DOHH2 (cell line): ENCODE results near the gene MRPS18A.
"Not testable (repeated sequence)": the region's sequence is repeated elsewhere in the genome, so short reads cannot be mapped to it uniquely, and the experiment has no call there.

Experiments
- H3F3A ChIP-seq: fragments of 200-600 bp; sonication (generic), shearing (Covaris generic); 2 replicates; pipeline ENCODE4 v1.6.0; 2016; ENCODE audit warnings: antibody characterized with exemption, mild to moderate bottlenecking; ENCODE audit not compliant: control insufficient read depth, insufficient read depth
- H3K27ac ChIP-seq: fragments of 200-600 bp; sonication (generic); 2 replicates; pipeline ENCODE4 v1.5.1; 2014; ENCODE audit warnings: low read depth, mild to moderate bottlenecking, low read length, moderate library complexity
- H3K27me3 ChIP-seq: fragments of 200-600 bp; sonication (generic); 2 replicates; pipeline ENCODE4 v1.6.1; 2014; ENCODE audit warnings: mild to moderate bottlenecking, low read length, mixed read lengths; ENCODE audit not compliant: control insufficient read depth
- H3K36me3 ChIP-seq: fragments of 200-600 bp; sonication (generic); 2 replicates; pipeline ENCODE4 v1.6.1; 2014; ENCODE audit warnings: mild to moderate bottlenecking, low read length, moderate library complexity, mixed read lengths; ENCODE audit not compliant: control insufficient read depth
- H3K4me1 ChIP-seq: fragments of 200-600 bp; sonication (generic); 2 replicates; pipeline ENCODE4 v1.6.1; 2014; ENCODE audit warnings: mild to moderate bottlenecking, low read length, mixed read lengths; ENCODE audit not compliant: control insufficient read depth
- H3K4me2 ChIP-seq: fragments of 200-600 bp; sonication (generic); 2 replicates; pipeline ENCODE4 v1.6.0; 2014; ENCODE audit warnings: mild to moderate bottlenecking, low read length, moderate library complexity
- H3K4me3 ChIP-seq: fragments of 200-600 bp; sonication (generic); 2 replicates; pipeline ENCODE4 v1.5.1; 2014; ENCODE audit warnings: mild to moderate bottlenecking, low read length, mixed read lengths
- H3K79me2 ChIP-seq: fragments of 200-600 bp; sonication (generic); 2 replicates; pipeline ENCODE4 v1.6.1; 2014; ENCODE audit warnings: mild to moderate bottlenecking, low read length, mixed read lengths; ENCODE audit not compliant: control insufficient read depth
- H3K9me2 ChIP-seq: fragments of 200-600 bp; sonication (generic); replicated peaks from 2 replicates; pipeline ENCODE4 v1.6.1; 2014; ENCODE audit warnings: mild to moderate bottlenecking, low read length, mixed read lengths; ENCODE audit not compliant: control insufficient read depth
- H3K9me3 ChIP-seq: fragments of 200-600 bp; sonication (generic); 2 replicates; pipeline ENCODE4 v1.6.1; 2014; ENCODE audit warnings: antibody characterized with exemption, low read length, mixed read lengths; ENCODE audit not compliant: control insufficient read depth, insufficient read depth
- H4K20me1 ChIP-seq: fragments of 200-600 bp; sonication (generic); 2 replicates; pipeline ENCODE4 v1.6.0; 2014; ENCODE audit warnings: low read depth, mild to moderate bottlenecking, antibody characterized with exemption, low read length, moderate library complexity; ENCODE audit not compliant: control insufficient read depth, insufficient read depth
- EZH2phosphoT487 ChIP-seq: fragments of 200-600 bp; sonication (generic); IDR thresholded peaks from 2 replicates; pipeline ENCODE4 v1.6.1; 2017; ENCODE audit warnings: borderline replicate concordance, mild to moderate bottlenecking, antibody characterized with exemption, low read length, moderate library complexity, mixed read lengths
- TF ChIP-seq, protein P1 (sequence below): fragments of 200-600 bp; sonication (generic); IDR thresholded peaks from one replicate; pipeline ENCODE4 v1.5.1; 2014; ENCODE audit warnings: antibody characterized with exemption, mild to moderate bottlenecking, low read depth, low read length; ENCODE audit not compliant: poor library complexity, severe bottlenecking

Gene MRPS18A

GRCh38 chr6:43657221-43657802 is 30.3 kb downstream of the MRPS18A start:
- no peak overlapping the region for H3K27ac ChIP-seq
- no peaks in the 10 kb centered on the region for H3K4me1 ChIP-seq

DNA sequence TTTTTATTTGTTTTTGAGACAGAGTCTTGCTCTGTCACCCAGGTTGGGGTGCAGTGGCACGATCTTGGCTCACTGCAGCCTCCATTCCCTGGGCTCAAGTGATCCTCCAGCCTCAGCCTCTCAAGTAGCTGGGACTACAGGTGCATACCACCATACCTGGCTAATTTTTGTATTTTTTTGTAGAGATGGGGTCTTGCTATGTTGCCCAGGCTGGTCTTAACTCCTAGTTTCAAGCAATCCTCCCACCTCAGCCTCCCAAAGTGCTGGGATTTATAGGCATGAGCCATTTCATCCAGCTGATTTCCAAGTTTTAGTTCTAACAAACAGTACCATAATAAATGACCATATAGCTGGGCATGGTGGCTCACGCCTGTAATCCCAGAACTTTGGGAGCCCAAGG is 34.8 kb downstream of the MRPS18A start:
- H3K4me1 ChIP-seq, H3K9me3 ChIP-seq, H3K4me2 ChIP-seq, H3K4me3 ChIP-seq, H3K79me2 ChIP-seq, H4K20me1 ChIP-seq, H3K27ac ChIP-seq, H3K27me3 ChIP-seq, H3F3A ChIP-seq, H3K9me2 ChIP-seq, H3K36me3 ChIP-seq: not testable (repeated sequence)

More at GRCh38 chr6:43657221-43657802, 30.3 kb downstream of the MRPS18A start:
- Histone ChIP-seq H3K4me2 (no peak overlapping the region), H3K79me2 (no peaks in the 10 kb centered on the region), H4K20me1 (no peaks in the 10 kb centered on the region), H3K9me2 (no peaks in the 10 kb centered on the region), H3K27me3 (no peaks in the 10 kb centered on the region), H3K4me3 (no peak overlapping the region), H3K9me3 (no peaks in the 10 kb centered on the region), H3F3A (no peaks in the 10 kb centered on the region; the same call in 1 of the 2 replicates), H3K36me3 (no peaks in the 10 kb centered on the region)
- TF ChIP-seq EZH2phosphoT487, result no peak
- TF ChIP-seq, protein P1, sequence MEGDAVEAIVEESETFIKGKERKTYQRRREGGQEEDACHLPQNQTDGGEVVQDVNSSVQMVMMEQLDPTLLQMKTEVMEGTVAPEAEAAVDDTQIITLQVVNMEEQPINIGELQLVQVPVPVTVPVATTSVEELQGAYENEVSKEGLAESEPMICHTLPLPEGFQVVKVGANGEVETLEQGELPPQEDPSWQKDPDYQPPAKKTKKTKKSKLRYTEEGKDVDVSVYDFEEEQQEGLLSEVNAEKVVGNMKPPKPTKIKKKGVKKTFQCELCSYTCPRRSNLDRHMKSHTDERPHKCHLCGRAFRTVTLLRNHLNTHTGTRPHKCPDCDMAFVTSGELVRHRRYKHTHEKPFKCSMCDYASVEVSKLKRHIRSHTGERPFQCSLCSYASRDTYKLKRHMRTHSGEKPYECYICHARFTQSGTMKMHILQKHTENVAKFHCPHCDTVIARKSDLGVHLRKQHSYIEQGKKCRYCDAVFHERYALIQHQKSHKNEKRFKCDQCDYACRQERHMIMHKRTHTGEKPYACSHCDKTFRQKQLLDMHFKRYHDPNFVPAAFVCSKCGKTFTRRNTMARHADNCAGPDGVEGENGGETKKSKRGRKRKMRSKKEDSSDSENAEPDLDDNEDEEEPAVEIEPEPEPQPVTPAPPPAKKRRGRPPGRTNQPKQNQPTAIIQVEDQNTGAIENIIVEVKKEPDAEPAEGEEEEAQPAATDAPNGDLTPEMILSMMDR, result peak; percentile 12

GRCh38 chr6:43648248-43648647 is 39.3 kb downstream of the MRPS18A start:
- no peaks in the 10 kb centered on the region for H3K36me3 ChIP-seq
- H3K9me2 ChIP-seq, result no peaks in the 10 kb centered on the region
- no peak for TF ChIP-seq EZH2phosphoT487
- TF ChIP-seq, protein P1, result no peak
- H3F3A ChIP-seq, result peaks cover 10% of the 10 kb centered on the region; the same call in 1 of the 2 replicates
- H3K9me3 ChIP-seq, result no peaks in the 10 kb centered on the region
- no peaks in the 10 kb centered on the region for H3K79me2 ChIP-seq
- no peak overlapping the region for H3K4me2 ChIP-seq
- H3K4me3 ChIP-seq, result no peak overlapping the region
- H3K27me3 ChIP-seq, result no peaks in the 10 kb centered on the region
- no peak overlapping the region for H3K27ac ChIP-seq
- peaks cover 8% of the 10 kb centered on the region for H3K4me1 ChIP-seq
- H4K20me1 ChIP-seq, result no peaks in the 10 kb centered on the region

DNA sequence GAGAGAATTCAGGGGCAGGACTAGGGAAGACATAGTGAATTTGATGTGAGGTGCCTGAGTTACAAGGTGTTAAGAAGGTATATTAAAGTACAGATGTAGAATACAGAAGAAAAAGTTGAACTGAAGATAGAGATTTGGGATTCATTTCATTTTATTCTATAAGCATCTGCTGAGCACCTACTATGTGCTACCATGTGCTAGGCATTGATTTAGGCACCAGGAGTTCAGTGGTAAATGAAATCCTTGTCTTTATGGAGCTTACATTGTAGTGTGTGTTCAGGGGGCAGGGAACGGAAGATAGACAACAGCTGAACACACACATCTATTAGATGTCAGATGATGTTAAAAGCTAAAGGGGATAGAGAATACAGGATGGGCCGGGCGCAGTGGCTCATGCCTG is 40.0 kb downstream of the MRPS18A start:
- H3K4me1 ChIP-seq, result peaks cover 8% of the 10 kb centered on the region

More for the DNA sequence above, 40.0 kb downstream of the MRPS18A start:
- Histone ChIP-seq H3K9me2 (no peaks in the 10 kb centered on the region), H4K20me1 (no peaks in the 10 kb centered on the region), H3K27ac (no peak overlapping the region), H3K27me3 (no peaks in the 10 kb centered on the region), H3F3A (peaks cover 10% of the 10 kb centered on the region; the same call in 1 of the 2 replicates), H3K79me2 (no peaks in the 10 kb centered on the region), H3K4me3 (no peak overlapping the region), H3K36me3 (peaks cover under 1% of the 10 kb centered on the region; the same call in 1 of the 2 replicates), H3K4me2 (no peak overlapping the region), H3K9me3 (no peaks in the 10 kb centered on the region)
- TF ChIP-seq, protein P1, result no peak
- TF ChIP-seq EZH2phosphoT487, result no peak
